ENCODE results near the gene COBL.
A peak's percentile ranks its signal among the peaks of the same experiment; 100 is the strongest.

The COBL gene

GRCh38 chr7:51175992-51176388 lies 140.6 kb downstream of the COBL start:
- DNase-seq = no peak

DNA sequence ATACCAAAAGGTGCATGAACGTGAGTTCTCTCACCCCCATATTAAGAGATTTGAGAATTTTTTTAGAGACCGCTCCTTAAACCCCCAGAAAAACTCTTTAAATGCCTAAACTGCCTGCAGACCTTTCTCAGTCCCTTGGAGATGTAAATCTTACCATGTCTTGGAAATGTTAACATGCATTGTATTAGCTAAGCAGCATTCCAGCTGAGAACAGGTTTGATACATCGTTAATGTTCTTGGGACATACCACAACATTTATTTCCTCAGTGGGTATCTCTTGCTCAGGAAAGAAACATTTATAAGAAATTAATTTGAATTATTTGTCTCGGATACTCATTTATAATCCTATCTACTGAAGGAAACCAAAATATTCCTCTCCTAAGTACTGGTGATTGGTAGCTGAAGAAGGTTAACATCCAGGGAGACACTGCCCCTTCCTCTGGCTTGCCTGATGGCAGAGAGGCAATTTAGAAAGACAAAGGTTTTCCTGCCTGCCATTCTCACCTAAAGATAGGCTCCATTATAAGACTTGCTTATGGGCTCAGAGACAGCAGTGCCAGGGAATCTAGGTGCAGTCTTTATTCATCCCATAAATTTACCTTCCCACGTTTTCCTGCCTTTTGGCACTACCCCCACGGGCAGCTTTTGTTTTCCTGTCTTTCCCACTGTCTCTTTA lies 141.2 kb downstream of the COBL start:
- DNase-seq = no peak

- no peak for DNase-seq
Measured at GRCh38 chr7:51165337-51165736, 151.3 kb downstream of the COBL start.

GRCh38 chr7:51162724-51163329 lies 153.8 kb downstream of the COBL start:
- peak; percentile 58 for DNase-seq

- DNase-seq = no peak
Measured at GRCh38 chr7:51161937-51162336, 154.7 kb downstream of the COBL start.

- DNase-seq = no peak
Measured at GRCh38 chr7:51160990-51161615, 155.5 kb downstream of the COBL start.

- no peak for DNase-seq
Measured at GRCh38 chr7:51160411-51160810, 156.2 kb downstream of the COBL start.

GRCh38 chr7:51158742-51159445 lies 157.7 kb downstream of the COBL start:
- no peak for DNase-seq

DNA sequence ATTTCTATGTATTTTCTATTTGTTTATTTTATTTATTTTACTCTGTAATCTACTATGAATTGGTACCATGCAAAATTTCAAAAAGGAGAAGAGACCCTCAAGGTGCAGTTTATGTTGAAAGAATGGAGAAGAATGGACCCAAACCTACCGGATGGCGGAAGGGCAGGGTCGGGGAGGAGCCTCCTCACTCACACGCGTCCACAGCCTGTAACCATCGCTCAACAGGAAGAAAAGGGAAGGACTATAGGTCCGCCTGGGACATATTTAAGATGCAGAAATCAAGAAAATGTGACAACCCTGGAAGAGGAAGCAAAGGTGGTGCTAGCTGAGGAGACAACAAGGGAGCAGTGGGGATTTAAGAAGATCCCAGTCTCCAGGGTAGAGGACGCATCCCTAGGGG lies 158.4 kb downstream of the COBL start:
- DNase-seq = no peak

DNA sequence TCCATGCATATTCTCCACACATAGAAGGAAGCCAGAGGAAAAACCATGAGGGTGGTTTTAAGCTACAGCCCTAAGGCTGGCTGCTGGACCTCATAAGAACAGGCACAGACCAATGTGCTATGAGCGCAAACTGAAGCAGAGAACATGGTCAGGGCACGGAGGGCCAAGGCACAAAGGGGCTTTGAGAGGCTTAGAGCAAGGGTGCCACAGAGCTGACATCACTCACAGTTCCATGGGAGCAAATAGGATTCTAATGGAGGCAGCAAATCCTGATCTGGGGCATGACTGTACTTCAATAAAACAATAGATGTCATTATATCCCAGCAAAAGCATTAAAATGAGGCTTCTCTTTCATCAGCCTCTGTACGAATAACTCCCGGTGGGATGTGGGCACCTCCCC lies 162.4 kb downstream of the COBL start:
- DNase-seq = no peak

DNA sequence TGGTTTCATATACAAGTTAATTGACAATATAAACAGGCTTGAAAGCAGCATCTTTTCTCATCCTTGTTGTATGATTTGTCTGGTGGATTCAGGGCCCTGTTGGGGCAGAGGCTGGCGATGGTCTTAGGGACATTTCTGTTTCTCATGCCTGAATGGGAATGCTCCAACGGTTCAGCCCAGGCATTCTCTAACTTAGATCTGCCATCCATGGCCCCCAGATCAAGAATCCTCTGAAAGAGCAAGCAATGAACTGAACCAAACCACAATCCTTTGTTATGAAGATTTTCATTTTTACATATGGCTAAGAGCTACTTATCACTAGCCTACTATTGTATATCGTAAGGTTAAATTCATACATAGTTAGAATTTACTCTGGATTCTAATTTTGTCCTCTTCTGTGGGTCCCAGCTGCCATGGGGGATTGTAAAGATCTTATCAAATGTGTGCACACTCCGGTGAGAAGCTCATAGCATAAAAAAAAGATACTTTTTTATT lies 163.9 kb downstream of the COBL start:
- DNase-seq = no peak

- no peak for DNase-seq
Measured at GRCh38 chr7:51151455-51151854, 165.2 kb downstream of the COBL start.

DNA sequence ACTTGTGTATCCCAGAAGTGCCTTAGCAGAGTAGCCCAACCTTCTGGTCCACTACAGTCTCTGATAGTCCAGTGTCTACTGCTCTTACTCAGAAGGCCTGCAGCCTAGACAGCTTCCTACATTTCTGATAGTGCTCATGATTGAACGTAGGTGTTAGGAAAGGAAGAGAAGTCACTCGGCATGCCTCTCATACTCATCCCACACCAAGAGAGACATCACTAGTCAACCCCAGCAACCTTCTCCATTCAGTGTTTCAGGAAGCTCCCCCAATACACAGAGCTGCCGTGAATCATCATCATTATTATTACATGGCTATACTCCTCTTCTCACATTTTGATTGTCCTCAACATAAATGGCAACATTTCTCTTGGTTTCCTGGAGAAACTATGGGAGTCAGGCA lies 166.4 kb downstream of the COBL start:
- DNase-seq = no peak

DNA sequence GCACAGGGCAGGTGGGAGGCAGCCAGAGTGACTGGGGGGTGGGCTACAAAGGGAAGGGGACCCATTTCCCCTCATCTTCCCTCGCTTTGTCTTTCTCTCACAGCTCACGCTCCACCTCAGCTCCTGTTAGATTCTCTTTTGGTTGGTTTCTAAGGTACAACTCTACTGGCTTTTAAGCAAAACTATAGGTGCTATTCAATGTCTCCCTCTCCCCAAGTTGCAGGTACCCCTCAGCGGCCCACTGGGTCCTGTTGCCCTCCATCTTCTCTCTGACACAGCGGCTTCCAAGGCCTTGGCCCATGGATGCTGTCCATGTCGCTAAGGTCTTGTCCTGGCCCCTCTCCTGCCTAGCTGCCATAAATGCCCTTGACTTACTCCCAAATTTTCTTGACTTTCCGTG lies 168.4 kb downstream of the COBL start:
- no peak for DNase-seq

GRCh38 chr7:51146816-51147586 lies 169.6 kb downstream of the COBL start:
- DNase-seq = no peak

- DNase-seq = no peak
Measured at GRCh38 chr7:51144178-51144577, 172.4 kb downstream of the COBL start.

GRCh38 chr7:51142741-51143385 lies 173.7 kb downstream of the COBL start:
- DNase-seq = no peak

DNA sequence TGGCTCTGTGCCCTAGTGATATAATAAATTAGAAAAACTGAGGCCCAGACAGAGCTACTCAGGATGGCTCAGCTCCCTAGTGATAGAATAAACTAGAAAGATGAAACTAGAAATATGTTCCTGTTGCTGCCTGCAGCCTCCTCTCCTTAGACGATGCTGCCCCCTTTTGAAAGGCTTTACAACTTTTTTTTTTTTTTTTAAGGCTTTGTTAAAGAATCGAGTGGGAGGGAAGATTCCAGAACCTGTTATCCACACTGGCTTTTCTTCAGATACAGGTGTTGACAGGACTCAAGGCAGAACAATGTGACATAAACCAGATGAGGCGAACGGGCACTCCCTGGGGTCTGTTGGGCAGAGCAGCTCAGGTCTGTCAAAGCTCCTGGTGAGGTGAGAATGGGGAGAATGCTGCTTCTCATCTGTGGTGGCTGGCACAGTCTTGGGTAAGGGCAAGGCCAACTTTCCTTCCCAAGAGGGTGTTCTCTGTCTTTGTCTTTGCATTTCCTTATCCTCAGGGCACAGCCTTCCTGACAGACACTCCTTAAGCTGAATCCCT lies 175.1 kb downstream of the COBL start:
- no peak for DNase-seq

DNA sequence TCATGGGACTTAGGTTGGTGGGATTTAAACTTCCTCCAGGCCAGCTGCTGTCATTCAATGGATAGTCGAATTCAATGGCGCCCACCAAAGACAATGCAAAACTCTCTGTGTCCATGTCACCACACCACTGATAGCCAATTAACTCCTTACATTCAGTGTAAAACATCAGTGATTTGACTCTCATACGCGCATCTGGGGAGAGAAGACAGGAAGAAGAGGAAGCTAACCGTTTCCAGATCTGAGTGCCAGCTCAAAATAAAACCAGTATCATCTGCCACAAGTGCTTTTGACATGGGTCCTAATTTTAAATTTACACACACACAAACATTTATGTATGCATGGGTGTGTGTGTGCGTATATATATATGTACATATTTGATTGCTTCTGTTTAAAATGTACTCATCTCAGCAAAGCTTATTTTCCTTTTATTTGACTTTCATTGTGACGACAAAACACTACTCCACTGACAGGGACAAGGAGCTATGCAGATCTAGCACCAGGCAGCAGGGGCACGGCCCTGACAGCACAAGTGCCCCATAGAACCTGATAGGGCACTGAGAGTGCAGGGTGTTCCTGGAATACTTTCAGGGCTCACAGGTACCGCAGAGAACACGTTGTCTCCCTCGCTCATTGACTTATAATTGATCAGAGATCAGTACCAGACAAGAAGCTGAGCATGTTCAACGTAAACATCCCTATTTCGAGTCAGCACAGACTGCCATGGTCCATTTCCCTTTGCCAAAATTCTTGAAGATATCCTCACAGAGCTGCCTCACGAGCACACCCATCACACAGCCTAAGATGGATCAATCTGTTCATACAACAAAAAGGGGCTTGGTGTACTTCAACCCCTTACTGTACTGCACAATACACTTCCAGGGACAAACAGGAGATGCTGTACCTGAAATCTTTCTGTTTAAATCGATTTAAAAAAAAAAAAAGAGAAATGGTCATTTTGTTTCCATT lies 176.1 kb downstream of the COBL start:
- DNase-seq = no peak

DNA sequence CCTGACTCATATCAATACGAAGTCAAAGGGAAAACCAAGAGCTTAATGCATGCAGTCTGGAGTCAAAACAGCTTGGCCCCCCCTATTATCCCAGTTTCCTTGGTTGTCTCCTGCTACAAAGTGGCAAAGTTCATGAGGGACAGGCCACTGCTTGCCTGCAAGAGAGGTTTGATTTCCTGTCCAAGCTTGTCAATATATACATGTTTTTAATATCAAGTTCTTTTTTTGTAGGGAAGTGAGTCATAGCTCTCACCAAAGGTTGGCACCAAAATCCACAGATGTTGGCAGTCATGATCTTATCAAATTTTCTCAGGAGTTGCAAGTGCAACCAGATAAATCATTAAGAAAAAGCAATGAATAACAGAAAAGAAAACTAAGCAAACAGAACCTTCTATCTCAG lies 176.8 kb downstream of the COBL start:
- no peak for DNase-seq

Measured in NCI-H524 treated with DMSO at 0.1 percent for 48 hours (cell line).